Stimulated activated CD4-positive, alpha-beta T cell treated with anti-CD3 and anti-CD28 coated beads, TNF-alpha, amount 100 ng/mL, for 48 hours (primary cell): ENCODE measurements around the gene SMIM17.
"Not testable (repeated sequence)": the region's sequence is repeated elsewhere in the genome, so short reads cannot be mapped to it uniquely, and the experiment has no call there.

Source experiments
- DNase-seq, 3 donors: peaks; one replicate each; pipeline ENCODE4 v3.0.0-alpha.2; 2020; ENCODE audit warnings: low read depth in 3 of 3

SMIM17 gene

DNA sequence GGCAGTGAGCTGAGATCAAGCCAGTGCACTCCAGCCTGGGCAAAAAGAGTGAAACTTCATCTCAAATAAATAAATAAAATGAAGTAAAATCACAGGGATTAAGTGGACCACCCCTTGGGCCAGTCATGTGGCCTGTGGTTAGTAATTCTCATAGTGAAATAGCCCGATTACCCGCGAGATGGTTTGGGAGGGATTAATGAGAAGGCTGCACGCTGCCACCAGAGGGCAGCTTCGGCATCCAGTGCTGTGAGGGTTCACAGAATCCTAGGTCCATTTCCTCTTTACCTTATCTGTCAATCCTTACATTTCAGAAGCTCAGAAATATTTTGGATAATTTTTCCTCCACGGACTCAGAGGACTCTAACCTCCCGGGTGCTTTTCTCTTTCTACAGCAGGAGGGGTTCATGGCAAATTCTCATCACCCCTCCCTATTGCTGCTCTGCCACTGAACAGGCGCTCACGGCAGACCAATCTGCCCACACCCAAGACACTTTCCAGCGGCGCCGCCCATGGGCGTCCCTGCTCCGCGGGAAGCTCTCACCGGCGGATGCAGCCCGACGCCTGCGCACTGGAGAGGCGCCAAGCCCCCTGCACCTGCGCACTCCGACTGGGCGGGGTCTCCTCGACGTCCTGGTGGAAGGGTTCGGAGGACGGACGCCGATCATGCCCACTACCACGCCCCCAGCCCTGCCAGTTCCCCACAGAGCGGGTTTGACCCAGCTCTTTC lies 17.6 kb downstream of the SMIM17 start:
- no peak for DNase-seq

DNA sequence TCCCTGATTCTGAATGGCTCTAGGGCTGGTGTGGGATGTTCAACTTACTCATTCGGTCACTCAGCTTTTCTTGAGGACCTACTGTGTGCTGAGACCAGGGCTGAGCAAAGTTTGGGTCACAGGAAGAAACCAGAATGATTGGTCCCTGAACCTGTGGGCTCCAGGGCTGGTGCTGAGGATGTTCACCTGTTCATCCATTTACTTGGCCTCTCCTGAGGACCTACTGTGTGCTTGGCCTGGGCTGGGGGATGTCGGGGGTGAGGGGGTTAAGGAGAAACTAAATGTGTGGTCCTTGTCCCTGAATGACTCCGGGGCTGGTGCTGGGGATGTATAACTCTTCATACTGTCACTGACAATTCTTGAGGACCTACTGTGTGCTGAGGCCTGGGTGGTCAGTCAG lies 18.3 kb downstream of the SMIM17 start:
- DNase-seq = no peak

DNA sequence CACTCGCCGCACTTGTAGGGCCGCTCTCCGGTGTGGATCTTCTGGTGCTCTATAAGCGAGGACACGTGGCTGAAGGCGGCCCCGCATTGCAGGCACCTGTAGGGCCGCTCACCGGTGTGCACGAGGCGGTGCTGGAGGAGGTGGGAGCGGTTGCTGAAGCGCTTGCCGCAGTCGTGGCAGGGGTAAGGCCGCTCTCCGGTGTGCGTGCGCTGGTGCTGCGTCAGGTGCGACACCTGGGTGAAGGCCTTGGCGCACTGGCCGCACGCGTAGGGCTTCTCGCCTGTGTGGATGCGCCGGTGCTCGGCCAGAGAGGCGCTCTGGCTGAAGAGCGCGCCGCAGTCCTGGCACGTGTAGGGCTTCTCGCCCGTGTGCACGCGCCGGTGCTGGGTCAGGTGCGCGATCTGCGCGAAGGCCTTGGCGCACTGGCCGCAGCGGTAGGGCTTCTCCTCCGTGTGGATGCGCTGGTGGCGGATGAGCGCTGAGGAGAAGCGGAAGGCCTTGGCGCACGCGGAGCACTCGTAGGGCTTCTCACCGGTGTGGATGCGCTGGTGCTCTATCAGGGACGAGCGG lies 21.1 kb downstream of the SMIM17 start:
- DNase-seq = no peak

DNA sequence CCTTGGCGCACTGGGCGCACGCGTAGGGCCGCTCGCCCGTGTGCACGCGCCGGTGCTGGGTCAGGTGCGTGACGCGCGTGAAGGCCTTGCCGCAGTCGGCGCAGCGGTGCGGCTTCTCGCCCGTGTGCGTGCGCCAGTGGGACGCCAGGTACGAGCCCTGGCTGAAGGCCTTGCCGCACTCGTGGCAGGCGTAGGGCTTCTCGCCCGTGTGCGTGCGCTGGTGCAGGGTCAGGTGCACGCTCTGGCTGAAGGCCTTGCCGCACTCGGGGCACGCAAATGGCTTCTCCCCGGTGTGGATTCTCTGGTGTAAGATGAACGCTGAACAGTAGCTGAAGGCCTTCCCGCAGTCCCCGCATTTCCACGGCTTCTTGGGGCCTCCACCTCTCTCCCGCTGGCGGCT lies 21.6 kb downstream of the SMIM17 start:
- no peak for DNase-seq

DNA sequence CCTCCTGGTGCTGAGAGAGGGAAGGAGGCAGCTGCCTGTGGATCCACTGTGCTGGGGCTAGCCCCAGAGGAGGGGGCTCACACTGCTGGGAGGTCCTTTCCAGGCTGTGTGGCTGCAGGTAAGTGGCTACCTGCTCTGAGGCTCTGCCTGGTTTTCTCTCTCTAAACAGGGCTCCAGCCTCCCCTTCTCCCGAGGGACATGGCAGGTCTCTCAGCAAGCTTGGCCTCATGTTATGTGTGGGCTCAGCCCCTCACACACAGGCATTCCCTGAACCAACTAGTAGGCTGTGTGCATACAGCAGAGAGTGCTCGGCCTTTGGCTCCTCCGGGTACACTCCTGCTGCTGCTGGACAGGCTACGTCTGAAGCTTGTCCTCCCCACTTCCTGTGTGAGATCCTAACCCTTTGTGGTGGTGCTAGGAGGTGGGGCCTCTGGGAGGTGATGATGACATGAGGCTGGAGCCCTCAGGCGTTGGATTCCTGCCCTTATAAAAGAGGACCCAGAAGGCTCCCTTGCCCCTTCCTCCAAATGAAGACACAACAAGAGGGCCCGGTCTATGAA lies 24.4 kb downstream of the SMIM17 start:
- DNase-seq = no peak

DNA sequence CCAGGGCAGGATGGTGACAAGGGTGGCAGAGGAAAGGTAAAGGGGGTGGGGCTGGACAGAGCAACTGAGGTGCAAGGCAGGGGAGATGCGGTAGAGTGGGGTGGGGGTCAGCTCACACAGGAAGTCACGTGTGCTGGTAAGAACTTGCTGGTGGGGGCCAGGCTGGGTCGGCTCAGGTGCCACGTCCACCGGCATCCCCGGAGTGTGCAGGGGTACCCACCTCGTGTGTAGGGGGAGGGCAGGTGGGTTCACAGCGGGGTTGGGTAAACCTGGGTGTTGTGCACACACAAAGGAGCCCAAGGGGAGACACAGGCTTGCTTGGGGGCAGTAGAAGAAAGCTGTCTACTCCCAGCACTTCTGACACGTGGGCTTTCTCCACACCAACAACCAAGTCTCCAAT lies 25.7 kb downstream of the SMIM17 start:
- no peak for DNase-seq

DNA sequence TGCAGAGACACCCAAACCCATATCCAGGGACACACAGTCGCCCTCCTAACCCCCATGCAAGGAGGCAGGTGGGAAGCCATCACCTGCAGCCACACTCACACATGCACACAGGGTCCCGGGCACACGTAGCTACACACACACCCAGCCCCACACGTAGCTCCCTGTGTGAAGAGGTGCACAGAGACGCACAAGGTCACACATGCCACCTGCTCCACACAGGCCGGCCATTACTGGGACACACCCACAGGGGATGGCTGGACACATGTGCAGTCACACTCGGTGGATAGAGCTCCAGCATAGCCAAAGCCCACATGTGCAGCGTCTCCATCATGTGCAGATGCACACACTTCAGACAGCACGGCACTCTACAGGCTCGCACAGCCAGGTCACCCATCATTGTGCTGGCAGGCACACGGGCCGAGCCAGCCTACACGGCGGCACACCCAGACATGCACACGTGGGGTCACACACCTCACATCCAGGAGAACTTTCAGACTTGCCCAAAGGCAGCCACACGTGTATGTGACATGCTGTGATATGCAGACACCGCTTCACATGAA lies 27.5 kb downstream of the SMIM17 start:
- DNase-seq = no peak

DNA sequence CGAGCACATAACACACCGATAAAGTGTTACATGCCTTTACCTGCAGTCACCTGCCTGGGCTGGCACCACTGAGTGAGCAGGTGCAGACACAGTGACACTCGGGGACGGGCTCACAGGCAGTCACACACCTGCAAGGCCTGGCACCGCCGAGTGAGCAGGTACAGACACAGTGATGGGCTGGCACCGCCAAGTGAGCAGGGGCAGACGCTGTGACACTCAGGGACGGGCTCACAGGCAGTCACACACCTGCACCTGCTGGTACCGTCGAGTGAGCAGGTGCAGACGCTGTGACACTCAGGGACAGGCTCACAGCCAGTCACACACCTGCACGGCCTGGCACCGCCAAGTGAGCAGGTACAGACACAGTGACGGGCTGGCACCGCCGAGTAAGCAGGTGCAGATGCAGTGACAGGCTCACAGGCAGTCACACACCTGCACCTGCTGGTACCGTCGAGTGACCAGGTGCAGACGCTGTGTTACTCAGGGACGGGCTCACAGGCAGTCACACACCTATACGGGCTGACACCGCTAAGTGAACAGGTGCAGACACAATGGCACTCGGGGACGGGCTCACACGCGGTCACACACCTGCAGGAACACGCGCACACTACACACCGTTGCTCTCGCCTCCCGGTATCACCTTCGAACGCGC lies 28.1 kb downstream of the SMIM17 start:
- no peak for DNase-seq

DNA sequence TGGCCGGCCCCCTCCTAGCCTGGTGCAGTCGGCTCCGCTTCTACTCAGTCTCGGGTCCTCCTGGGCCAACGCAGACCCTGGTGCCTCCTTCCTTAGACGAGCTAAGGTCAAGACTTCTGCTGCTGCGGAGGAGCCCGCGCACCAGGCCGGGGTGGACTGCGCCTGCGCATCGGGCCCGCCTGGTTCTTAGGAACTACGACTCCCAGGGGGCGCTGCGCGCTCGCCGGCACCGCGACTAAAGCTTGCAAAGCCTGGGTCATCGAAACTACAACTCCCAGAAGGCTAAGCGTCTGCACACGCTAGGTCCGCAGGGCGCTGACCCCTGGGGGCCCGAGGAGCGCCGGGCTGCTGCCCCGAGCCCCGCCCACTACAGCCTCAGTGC lies 28.6 kb downstream of the SMIM17 start, which contains the start of gene ZNF835:
ZNF835 (minus strand) TSS at position 145 of the 382 bp plus-strand sequence. CDS start 6,559 bp downstream, outside the sequence.
- peak; percentile 53 to 75 (median 74) for DNase-seq

DNA sequence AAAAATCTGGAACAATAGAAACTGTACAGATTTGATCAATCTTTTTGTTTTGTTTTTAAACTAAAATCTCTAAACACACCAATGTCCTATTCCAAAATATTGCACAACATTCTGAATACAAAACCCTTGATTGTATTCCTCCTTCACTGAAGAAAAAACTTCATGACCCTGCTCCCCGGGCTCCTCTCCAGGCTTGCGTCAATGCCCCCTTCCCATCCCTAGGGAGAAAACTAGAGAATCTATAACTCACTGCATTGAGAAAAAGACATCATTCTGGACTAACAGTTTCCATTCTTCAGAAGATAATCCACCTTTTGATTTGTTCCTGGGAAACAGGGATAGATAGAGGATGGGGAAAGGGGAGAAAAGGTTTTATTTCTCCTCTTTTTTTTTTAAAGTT lies 29.7 kb downstream of the SMIM17 start:
- DNase-seq = not testable (repeated sequence)

DNA sequence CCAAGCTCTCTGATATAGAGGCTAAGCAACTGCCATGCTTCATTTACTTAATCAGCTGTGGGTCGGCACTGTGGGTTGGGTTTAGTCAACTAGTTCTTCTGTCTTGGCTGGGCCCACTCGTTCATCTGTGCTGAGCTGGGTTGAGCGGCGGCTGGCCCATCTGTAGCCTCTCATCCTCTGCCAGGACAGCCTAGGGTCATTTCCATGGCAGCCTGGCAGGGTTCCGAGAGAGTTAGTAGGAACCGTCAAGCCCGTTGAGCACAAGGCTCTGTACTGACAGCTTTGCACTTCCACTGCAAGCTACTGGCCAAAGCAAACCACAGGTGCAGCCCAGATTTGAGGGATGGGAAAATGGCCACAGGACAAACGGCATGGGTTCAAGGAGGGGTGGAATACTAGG lies 35.2 kb downstream of the SMIM17 start:
- no peak for DNase-seq

DNA sequence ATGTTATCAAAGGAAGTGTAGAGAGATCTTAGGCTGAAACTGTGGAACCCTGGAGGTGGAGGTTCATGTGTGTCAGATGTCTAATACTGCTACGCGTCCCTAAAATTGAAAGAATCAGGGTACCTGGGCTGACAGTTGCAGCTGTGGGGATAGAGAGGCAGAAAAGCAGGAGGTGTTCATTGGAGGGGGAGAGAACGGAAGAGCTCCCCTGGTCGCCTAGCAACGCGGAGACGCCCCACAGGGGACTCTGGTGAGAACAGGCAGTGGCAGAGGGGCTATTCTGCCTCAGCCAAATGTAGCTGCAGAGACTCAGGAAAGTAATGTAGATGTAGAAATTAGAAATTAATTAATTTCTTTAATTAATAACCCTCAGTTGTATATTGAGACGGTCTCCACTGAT lies 38.7 kb downstream of the SMIM17 start:
- DNase-seq = no peak

DNA sequence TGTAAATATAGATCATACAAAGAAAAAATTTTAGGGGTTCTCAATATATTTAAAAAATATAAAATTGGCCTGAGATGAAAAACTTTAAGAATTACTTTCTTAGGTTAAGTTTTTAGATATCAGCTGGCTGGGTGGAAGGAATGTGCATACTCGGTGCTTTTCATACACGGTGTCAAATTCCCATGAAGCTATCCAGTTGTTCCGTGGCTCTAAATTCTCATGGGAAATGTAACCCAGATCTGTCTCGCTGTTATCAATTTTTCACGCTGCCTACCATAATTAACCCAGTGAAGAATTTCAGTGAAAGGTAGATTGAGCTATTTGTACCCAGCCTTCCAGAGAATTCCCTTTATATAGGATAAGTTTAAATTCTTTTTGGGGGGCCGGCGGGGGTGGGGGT lies 40.2 kb downstream of the SMIM17 start:
- DNase-seq = no peak

DNA sequence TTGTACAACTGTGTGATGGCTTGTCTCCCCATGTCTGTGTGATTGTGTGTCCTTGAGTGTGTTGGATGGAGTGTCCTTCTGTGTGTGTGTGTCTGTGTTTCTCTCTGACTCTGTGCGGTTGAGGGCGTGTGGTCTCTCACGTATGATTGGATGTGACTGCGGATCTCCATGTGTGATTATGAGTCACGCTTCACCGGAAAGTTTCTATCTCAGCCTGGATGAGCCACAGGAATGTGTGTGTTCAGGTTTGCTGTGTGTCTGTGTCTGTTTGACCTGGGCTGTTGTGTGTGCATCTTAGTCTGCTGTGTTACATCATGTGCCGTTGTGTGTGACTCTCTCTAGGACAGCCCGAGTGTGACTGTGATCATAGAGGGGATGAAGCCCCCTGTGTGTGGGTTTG lies 44.1 kb downstream of the SMIM17 start:
- no peak for DNase-seq

DNA sequence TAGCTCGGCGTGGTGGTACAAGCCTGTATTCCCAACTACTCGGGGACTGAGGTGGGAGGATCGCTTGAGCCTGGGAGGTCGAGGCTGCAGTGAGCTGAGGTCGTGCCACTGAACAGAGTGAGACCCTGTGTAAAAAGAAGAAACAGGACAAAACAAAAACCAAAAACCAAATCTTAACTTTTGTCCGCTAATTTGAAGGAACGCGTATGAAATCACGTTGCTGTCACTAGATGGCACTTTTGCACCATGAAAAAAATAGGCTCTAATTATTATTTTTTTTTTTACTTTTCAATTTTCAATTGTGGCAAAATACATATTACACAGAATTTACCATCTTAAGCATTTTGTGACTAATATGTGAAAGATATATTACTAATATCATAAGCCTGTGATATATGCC lies 46.2 kb downstream of the SMIM17 start:
- DNase-seq = no peak

DNA sequence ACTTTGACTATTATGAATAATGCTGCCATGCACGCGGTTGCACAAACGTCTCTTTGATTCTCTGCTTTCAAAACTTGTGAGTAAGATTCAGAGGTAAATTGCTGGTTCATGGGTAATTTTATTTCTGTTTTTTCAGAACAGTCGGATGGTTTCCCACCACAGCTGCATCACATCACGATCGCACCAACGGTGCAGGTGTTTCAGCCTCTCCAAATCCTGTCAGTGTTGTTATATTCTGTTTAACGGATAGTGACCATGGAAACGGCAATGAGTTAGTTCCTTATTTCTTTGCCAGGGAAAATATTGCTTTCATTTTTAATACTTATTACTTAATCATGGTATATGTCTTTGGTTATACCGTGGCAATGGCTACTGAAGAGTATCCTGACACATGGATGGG lies 47.7 kb downstream of the SMIM17 start:
- no peak for DNase-seq

DNA sequence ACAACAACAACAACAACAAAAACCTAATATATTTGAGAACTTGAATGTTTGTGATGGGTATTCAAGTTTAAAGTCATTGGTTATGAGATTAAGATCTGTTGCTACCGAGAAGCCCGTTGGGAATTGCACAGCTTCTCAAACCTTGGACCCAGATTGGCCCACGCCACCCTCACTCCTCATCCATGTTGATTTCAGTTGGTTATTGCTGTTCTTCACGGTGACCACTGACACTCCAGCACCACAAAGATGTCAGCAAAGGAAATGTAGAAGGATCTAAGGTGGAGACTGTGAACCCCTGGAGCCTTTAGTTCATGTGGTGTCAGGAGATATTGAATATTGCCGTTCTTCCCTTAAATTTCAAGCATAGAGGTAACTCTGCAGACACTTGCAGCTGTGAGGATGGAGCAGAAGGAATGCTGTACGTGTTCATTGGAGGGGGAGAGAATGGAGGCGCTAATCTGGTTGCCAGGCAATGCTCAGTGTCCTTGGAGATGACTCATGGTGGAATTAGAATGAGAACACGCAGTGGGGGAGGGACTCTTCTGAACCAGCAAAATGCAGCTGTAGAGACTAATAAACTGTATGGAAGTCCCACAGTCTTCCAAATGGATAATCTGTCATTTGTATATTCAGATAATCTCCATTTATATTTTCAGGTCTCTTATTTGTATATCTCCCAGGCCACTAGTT lies 49.4 kb downstream of the SMIM17 start:
- no peak for DNase-seq

DNA sequence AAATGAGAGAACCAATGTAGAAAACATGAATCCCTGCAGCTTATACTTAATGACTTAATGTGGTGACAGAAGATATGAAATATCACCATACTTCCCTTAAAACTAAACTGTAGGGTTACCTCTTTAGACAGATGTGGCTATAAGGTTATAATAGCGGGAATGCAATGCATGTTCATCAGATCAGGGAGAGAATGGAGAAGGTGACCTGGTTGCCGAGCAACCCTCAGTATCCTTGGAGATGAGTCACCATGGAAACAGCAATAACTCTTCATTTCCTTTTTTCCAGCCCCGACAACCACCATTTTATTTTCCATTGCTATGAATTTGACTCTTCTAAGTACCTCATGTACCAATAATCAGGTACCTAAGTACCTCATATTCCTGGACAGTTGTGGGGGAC lies 56.6 kb downstream of the SMIM17 start:
- DNase-seq = no peak

DNA sequence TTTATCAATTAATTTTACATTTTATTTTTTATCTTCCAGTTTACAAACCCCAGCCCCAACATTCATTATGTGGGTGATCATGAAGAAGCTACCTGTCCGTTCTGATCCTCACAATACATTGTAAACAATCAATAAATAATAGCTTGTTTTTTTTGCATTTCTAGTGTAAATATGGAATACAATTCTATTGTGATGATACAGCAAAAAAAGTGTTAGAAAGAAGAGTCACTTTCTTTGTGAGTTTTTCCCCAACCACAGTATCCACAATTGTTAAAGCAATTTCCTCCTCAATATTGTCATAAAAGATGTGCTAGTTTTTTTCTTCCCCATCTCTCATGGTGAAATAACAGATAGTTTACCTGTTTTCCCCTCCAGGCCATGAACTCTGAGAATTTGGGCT lies 58.9 kb downstream of the SMIM17 start:
- DNase-seq = no peak

DNA sequence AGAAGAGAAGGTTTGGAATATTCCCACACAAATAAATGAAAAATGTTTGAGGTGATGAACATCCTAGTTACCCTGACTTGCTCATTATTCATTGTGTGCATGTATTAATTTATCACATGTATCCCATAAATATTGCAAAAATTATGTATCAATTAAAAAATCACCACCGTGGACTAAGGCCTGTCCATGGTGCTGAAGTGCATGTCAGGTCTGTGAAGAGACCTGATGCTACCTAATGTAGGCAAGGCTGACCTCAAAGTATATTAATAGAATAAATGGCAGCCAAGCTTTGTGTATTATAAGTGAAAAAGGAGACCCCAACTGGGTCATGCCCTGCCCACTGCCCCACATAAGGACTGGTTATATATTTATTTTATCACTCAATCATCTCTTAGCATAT lies 63.0 kb downstream of the SMIM17 start:
- DNase-seq = no peak
